ENCODE results near the gene ADCY6.

DNA sequence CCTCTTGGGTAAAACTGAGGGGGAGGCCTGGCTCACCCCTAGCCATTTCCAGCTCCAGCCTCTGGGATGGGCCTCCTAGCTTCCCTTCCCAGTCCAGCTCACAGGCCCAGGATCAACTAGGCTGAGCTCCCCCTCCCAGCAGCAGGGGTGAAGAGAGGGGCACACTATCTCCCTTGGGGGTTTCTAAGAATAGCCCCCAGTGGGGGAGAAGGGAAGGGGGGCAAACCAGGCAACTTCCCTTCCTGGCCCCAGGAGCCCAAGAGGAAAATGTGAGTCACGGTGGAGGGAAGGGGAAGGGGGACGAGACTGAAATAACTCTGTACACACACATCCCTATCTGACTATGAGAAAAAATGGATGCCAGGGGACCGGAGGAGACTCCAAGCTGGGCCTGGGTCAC lies 9.0 kb downstream of the ADCY6 start:
- TF ChIP-seq, protein P1, sequence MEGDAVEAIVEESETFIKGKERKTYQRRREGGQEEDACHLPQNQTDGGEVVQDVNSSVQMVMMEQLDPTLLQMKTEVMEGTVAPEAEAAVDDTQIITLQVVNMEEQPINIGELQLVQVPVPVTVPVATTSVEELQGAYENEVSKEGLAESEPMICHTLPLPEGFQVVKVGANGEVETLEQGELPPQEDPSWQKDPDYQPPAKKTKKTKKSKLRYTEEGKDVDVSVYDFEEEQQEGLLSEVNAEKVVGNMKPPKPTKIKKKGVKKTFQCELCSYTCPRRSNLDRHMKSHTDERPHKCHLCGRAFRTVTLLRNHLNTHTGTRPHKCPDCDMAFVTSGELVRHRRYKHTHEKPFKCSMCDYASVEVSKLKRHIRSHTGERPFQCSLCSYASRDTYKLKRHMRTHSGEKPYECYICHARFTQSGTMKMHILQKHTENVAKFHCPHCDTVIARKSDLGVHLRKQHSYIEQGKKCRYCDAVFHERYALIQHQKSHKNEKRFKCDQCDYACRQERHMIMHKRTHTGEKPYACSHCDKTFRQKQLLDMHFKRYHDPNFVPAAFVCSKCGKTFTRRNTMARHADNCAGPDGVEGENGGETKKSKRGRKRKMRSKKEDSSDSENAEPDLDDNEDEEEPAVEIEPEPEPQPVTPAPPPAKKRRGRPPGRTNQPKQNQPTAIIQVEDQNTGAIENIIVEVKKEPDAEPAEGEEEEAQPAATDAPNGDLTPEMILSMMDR (IDR thresholded peaks at IDR 0.05): no peak
- TF ChIP-seq POLR2A (IDR thresholded peaks at IDR 0.05) (no peak), POLR2AphosphoS5 (IDR thresholded peaks at IDR 0.05; ENCODE audit: insufficient read depth in 1 of 2, low read depth in 1 of 2) (peak; percentile 12 to 57)

Data from vagina (tissue), 2 donors.